NCI-H2081 treated with DMSO at 0.1 percent for 48 hours (cell line): Measurements from ENCODE around the gene SFTA2.
"Not testable (repeated sequence)": the region's sequence is repeated elsewhere in the genome, so short reads cannot be mapped to it uniquely, and the experiment has no call there.

ENCODE experiments used
- DNase-seq: peaks from one replicate; lab custom pipeline; 2025; lab: John Stamatoyannopoulos, UW

SFTA2 gene

DNA sequence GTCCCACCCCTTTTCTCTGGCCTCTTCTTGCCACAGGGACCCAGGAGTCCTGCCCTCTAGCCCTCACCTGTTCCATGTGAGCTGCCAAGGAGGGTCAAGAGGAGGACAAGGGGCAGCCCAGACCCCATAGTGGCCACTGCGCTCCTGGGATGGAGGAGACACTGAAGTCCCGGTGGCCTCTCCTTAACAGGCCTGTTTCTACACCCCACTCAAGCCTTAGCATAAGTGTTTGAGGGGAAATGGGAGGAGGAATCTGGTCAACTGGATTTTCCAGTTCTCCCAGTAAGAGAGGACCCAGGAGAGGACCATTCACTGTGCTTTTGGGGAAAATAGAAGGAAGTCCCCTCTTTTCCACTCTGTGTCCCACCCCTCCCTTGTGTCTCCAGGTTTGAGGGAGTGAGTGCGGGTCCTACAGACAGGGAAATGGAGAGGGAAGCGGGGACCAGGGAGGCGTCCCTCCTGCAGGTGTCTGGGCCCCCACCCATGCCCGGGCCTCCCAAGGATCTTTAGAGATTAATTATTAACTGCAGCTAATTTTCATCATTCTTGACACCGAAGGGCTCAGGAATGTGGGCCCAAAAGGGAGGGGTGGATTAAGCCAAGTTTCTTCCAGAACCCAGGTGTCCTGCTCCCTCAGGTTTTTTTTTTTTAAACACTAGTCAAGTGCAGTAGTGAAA, at the start of gene SFTA2:
SFTA2 (minus strand) TSS at position 202 of the 677 bp plus-strand sequence; CDS start at position 128, 74 bp downstream.
- no peak for DNase-seq

DNA sequence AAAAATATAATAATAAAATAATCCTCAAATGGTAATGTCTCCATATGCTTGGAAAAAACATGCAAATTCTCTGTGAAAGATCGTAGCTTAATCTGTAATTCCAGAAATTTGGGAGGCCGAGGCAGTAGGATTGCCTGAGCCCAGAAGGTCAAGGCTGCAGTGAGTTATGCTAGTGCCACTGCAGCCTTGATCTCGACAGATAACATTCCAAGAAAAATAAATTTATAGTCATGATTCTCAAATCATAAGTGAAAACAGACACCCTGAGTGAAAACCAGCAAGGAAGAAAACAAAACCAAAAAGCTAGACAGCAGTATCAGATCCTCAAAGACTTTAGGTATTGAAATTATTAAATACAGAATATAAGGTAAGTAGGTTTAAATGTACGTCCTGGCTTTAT, 47.7 kb upstream of the SFTA2 start:
- no peak for DNase-seq

DNA sequence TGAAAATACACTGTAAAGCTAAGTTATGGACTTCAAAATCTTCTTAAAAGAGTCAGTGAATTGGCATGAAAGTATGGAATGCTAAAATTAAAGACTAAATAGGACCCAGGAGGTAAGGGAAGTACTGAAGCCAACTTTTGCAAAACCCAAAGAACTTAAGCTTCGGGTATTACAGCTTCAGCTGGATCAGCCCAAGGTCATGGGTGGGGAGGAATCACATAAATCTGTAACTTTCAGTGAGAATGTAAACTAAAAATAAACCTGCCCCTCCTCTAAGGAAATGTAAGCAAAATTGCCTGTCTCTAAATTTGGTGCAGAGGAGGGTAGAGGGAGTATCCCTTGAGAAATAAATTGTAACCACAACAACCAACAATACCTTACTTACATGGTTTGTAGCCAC, 47.2 kb upstream of the SFTA2 start:
- no peak for DNase-seq

DNA sequence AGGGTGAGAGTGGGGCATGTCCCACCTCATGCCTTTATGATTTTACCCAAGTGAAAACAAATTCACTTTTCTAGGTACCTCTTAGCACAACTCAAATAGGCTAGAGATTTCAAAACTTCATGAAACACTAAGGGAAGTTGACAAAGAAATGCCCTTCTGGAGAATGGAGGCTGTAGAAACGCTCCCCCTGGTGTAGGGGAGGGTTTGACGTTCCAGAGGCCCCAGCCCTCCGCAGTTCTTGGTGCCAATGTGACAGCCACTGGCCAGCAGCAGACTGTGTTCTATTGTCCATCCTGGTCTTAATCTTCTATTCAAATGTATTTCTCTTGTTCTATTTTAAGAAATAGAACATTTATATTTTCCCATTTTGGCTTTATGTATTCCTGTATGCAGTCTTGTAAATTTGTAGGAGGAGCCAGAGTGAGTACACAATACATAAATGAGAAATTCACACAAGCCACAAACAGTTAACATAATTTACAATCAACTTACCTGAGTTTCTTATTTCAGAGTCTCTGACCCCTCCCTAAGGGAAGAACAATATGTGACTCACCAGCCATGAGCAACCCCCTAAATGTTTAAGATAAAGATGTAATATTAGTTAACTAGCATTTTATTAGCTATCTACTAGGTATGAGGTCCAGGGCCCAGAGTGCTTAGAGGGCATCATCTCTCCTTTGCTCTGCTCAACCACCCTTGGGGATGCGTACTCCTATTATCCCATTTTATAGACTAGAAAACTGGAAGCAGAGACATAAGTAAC, 42.7 kb upstream of the SFTA2 start:
- DNase-seq, result no peak

DNA sequence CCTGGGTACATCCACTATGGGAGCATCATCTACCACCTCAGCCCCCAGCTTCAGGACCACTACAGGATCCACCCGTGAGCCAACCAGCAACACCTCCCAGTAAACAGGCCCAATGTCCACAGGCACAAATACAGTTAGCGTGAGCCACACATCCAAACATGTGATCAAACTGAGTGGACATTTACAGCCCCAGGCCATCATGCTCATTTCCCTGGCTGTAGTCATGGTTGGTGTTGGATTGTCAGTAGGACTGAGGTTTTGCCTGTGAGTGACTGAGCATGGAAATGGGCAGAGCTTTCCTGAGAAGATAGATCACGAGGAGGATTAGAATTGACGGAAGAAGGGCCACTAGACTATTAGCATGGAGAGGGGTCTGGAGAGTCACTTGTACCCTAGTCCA, 40.8 kb upstream of the SFTA2 start:
- no peak for DNase-seq

DNA sequence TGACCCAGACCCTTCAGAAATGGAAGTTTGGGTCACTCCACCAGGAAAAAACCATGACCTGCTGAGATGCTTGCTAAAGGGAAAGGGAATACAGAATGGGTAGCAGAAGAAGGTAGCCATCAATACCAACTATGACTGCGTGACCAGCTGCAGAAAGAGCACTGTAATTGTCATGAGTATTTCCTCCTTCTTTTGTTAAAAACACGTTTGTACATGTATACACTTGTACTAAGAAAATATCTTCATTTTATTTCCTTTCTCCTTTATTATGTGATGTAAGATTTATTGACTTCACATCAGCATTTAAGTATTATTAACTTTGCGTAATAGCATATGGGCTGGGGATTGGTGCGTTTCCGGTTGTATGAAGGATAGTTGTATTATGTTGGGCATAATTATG, 39.0 kb upstream of the SFTA2 start:
- no peak for DNase-seq

DNA sequence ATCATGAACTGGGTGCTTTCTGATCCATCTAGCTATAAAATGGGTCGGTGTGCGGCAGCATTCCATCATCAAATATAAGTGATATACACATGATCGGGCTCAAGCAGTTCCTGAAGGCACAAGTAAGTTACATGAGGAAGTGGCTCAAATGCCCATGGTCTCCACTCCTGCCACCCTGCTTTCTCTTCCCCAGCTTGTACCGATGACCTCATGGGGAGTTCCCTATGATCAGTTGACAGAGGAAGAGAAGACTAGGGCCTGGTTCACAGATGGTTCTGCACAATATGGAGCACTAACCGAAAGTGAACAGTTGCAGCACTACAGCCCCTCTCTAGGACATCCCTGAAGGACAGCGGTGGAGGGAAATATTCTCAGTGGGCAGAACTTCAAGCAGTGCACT, 37.2 kb upstream of the SFTA2 start:
- DNase-seq, result not testable (repeated sequence)

DNA sequence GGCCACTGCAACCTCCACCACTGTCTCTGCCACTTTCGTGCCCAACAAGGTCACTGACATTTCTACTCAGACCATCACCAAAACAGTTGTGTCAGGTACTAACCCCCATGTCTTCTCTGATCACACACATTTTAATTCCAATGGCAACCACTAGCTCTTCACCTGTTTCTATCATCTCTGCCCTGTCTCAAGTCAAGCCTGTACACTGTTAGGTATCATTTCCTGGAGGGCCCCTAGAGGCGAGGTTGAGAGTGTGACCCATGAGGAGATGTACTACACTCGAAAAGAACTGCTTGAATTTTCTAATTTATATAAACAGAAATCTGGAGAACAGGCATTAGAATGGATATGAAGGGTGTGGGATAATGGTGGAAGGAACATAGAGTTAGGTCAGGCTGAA, 34.2 kb upstream of the SFTA2 start:
- no peak for DNase-seq

DNA sequence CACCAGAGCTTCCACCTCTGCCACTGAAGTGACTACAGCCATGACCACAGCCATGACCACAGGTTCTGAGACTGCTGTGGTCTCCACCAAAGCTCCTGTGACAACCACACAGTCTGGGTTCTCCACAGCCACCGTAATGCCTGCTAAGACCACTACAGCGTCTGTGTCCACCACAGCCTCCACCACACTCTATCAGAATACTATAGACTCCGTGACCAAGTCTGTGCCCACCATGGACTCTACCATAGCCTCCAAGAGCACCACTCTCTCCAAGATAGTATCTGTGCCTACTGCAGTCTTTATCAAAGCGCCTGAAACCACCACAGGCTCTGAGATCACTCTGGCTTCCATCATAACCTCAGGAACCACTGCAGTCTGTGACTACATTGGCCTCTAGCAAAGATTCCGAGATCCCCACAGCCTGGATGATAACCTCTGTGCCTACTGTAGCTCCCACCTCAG, 33.2 kb upstream of the SFTA2 start:
- no peak for DNase-seq

DNA sequence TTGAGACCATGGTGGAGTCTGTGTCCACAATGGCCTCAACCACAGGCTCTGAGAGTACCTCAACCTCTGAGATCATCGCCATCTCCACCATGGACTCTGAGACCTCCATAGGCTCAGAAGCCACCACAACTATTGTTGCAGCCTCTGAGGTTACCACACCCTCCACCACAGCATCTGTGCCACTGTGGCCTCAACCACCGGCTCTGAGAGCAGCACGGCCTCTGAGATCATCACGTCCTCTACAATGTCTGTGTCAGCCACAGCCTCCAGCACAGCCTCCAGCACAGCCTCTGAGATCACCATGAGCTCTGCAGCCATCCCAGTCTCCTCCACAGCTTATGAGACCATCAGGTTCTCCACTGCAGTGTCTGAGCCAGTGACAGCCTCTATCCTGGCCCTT, 32.1 kb upstream of the SFTA2 start:
- DNase-seq, result no peak

DNA sequence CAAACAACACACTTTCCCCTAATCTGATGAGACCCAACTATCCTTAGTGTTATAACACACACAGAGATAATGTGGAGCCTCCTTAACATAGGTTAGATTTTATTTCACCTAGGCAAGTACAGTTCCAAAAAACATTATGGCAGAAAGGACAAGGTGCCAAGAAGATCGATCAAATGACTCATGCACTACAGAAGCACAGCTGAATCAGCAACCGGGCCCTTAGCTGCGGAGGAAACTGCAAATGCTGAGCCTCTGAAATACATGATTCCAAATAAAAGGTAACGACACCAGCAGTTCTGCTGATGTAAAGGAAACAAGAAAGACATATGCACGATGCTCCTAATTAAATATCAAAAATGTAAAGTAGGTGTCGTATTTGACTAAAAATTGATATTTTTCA, 31.7 kb upstream of the SFTA2 start:
- no peak for DNase-seq

DNA sequence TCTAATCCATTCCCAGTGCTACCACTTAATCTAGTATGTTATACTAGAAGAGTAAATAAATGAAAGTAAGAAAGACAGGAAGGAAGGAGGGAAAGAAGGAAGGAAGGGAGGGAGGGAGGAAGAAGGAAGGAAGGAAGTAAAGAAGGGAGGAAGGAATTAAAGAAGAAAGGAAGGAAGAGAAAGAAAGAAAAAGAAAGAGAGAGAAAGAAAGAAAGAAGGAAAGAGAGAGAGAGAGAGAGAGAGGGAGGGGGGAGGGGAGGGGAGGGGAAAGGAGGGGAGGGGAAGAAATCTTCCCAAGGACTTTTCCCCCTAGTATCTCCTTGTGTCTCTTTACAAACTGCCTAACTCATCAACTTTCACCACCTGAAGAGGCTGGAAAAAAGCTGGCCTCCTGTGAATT, 30.7 kb upstream of the SFTA2 start:
- DNase-seq, result no peak

DNA sequence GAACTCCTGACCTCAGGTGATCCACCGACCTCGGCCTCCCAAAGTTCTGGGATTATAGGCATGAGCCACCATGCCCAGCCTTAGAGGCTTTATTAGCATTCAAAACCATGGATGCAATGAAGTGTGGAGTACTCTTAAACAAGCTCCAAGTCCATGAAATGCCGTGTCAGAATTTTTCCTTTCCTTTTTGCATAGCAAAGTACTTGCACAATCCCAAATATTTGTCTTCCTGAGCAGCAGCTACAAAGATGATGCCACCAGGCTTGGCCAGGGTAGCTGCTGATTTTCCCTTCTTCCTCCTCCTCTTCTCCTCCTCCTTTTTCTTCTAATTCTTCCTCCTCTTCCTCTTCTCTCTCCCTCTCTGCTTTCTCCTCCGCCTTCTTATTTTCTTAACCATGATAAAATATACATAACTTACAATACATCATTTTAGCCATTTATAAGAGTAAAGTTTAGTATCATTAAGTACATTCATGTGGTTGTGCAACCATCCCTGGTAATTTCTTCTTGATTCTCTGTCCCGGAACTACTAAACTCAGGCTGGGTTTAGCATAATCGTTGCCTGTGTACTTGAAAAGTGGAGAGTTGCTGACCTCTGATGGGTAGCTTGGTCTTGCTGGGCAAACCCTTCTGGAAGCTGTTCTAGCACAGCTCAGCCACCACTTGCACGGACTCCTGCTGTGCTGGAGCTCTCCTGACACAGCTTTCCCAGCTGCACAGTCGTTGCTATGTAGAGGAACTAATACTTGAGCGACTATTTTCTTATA, 29.1 kb upstream of the SFTA2 start:
- no peak for DNase-seq

DNA sequence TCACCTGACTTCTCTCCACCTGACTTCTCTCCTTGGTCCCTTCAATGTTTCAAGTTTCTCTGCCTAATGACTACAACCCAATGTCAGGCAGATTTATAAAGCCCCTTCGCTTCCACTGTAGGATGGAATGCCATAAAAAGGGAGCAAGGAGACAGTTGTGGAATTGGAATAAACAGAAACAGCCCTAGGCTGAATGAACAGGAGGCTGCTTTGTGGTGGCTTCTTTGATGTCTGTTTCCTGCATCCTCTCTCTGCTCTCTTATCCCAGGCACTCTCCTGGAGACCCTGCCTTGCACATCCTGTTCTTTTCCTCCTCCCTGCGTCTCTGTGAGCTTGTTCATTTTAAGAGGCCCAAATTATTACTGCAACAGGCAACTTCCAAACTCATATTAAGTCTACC, 25.7 kb upstream of the SFTA2 start:
- DNase-seq, result no peak

DNA sequence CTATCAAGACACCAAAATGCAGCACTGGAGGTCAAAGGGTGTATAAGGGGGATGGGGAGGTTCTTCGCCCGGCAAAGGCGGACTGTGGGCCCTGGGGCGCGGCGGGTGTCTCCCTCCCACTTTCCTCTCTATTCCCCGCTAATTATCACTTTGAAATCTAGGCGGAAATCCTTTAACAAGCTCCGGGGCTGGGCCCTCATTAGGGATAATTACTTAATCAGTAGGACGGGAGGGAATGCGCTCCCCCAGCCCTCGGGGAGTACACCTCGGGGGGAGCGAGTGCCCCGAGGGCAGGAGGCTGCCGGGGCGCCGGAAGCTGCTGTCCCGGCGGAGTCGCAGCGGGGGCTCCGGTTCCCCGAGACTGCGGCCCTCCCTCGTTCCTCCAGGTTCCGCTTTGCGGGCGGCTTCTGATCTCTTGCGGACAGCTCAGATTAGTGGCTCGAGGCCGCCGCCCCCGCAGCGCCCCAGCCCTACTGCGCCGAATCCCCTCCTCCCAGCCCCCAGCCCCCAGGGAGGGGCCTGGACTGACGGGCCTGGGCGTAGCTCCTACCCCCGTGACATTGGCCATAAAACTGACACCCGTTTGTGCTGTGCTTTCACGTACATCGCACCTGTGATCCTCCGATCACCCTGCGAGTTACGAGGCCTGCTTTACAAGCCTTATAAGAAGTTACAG, 23.5 kb upstream of the SFTA2 start:
- no peak for DNase-seq

DNA sequence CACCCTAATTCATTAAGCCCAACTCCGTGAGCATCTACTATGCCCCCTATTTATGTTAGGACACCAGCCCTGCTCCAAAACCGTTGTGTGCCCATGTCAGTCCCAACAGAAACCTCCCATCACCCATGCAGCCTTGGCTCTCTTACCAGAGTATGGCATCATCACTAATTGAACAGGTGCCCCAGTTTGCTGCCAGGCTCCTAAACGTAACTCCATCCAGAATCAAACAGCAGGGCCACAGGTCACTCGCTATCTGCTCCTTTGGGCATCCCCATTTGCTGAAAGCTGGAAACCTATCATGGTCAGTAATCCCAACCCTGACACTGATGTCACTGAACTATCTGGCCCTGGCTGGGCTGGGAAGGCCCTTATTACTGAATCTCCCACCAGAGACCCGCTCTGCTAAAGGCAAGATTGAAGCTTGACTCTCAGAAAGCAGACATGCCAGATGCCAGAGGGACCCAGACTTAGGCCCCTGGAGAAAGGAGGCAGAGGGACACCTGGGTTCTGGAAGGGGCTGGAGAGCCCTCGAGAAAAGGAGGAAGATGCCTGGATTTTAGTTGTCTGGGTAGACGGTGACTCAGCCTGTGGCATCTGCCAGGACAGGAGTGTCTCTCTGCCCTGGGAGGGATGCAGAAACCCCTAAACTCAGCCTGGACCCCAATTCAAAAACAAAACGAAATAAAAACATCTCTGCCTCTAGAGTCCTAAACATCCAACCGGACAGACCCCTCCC, 22.8 kb upstream of the SFTA2 start:
- no peak for DNase-seq

DNA sequence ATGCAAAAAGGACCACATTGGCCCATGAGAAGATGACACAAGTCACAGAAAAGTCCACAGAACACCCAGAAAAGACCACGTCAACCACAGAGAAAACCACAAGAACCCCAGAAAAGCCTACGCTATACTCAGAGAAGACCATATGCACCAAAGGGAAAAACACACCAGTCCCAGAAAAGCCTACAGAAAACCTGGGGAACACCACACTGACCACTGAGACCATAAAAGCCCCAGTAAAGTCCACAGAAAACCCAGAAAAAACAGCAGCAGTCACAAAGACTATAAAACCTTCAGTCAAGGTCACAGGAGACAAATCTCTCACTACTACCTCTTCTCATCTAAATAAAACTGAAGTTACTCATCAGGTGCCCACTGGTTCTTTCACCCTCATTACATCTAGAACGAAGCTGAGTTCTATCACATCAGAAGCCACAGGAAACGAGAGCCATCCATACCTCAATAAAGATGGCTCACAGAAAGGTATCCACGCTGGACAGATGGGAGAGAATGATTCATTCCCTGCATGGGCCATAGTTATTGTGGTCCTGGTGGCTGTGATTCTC, 20.0 kb upstream of the SFTA2 start:
- DNase-seq, result no peak

DNA sequence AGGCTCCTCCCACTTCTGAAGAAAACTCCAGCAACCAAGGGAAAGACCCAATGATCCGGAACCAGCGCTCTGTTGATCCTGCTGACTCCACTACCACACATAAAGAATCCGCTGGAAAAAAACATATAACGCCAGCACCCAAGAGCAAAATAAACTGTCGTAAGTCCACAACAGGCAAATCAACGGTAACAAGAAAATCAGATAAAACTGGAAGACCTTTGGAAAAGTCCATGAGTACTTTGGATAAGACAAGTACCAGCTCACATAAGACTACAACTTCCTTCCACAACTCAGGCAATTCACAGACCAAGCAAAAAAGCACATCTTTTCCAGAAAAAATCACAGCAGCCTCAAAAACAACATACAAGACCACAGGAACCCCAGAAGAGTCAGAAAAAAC, 16.8 kb upstream of the SFTA2 start:
- no peak for DNase-seq

DNA sequence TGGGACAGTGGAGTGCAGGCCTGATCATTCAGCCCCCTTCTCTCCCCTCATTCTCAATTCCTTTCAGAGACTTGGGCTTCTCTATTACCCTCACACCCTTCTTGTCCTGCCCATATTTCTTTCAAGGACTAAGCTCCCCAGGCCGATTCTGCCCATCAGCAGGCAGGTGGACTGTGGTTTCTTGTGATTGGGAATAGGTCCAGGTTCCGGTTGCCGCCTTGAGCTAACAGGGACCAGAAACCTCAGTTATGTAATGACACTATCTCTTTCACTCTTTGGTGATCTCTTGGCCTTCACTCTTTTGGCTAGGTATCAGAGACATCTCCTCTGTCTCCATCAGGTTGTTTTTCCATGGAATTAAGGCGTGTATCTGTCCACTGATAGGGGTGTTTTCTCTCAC, 15.3 kb upstream of the SFTA2 start:
- no peak for DNase-seq

DNA sequence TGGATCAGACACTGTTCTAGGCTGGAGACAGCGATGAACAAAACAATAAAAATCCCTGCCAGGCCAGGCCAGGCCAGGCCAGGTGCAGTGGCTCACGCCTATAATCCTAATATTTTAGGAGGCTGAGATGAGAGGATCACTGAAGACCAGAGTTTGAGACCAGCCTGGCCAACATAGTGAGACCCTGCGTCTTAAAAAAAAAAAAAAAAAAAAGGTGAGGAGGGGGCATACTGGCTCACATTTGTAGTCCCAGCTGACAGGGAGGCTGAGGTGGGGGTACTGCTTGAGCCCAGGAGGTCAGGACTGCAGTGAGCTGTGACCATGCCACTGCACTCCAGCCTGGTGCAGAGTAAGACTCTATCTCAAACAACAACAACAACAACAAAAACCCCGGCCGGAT, 13.3 kb upstream of the SFTA2 start:
- no peak for DNase-seq

DNA sequence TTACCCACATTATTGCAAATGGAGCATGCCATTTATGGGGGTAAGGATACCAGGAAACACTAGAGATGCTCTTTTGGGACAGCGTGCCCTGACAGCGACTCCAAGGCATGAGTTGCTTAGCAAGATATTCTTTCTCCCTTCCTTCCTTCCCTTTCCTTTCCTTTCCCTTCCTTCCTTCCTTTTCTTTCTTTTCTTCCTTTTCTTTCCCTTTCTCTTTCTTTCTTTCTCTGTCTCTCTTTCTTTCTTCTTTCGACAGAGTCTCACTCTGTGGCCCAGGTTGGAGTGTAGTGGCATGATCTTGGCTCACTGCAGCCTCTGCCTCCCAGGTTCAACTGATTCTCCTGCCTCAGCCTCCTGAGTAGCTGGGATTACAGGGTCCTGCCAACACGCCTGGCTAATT, 12.1 kb upstream of the SFTA2 start:
- DNase-seq, result no peak
